ENCODE results near the gene YEATS2.
A peak's percentile ranks its signal among the peaks of the same experiment; 100 is the strongest.

The YEATS2 gene

GRCh38 chr3:183697610-183698317 lies at the start of gene YEATS2 (continued):
- TF ChIP-seq ZBTB11 (tag by site-specific recombination; conservative IDR thresholded peaks at IDR 0.05; ENCODE audit: low read depth) (0 out of 2 replicates have a peak, but pooled peaks have one; percentile 22), ZNF660 (tag by site-specific recombination; IDR thresholded peaks at IDR 0.05) (peak; percentile 67), TCF7L2 (IDR thresholded peaks at IDR 0.05; ENCODE audit: borderline replicate concordance, low read depth, low read length) (no peak), YY1 (tag by site-specific recombination; IDR thresholded peaks at IDR 0.05) (no peak), ZNF76 (tag by site-specific recombination; IDR thresholded peaks at IDR 0.05; ENCODE audit: borderline replicate concordance, low read depth) (no peak; the same call in 1 of the 2 replicates), IKZF3 (tag by site-specific recombination; IDR thresholded peaks at IDR 0.05) (peak; percentile 74), ZNF510 (tag by site-specific recombination; IDR thresholded peaks at IDR 0.05; ENCODE audit: insufficient replicate concordance) (no peak), ZNF394 (tag by site-specific recombination; IDR thresholded peaks at IDR 0.05; ENCODE audit: borderline replicate concordance) (no peak), ZNF624 (tag by site-specific recombination; IDR thresholded peaks at IDR 0.05) (no peak), ZNF561 (tag by site-specific recombination; IDR thresholded peaks at IDR 0.05; ENCODE audit: borderline replicate concordance) (peak; percentile 74; the same call in 1 of the 2 replicates), ZNF580 (tag by site-specific recombination; IDR thresholded peaks at IDR 0.05) (peak; percentile 2; the same call in 1 of the 2 replicates), KLF17 (tag by site-specific recombination; IDR thresholded peaks at IDR 0.05) (peak; percentile 40), ZNF596 (tag by site-specific recombination; IDR thresholded peaks at IDR 0.05) (peak; percentile 57; the same call in 1 of the 2 replicates), ZNF677 (tag by site-specific recombination; IDR thresholded peaks at IDR 0.05) (0 out of 2 replicates have a peak, but pooled peaks have one; percentile 20), PRDM6 (tag by site-specific recombination; IDR thresholded peaks at IDR 0.05) (no peak), ZFHX2 (tag by site-specific recombination; conservative IDR thresholded peaks at IDR 0.05) (peak; percentile 81), SP7 (tag by site-specific recombination; IDR thresholded peaks at IDR 0.05) (peak; percentile 59; the same call in 1 of the 2 replicates), SP2 (tag by site-specific recombination; IDR thresholded peaks at IDR 0.05) (0 out of 2 replicates have a peak, but pooled peaks have one; percentile 20), ZNF544 (tag by site-specific recombination; IDR thresholded peaks at IDR 0.05) (no peak), ZEB2 (tag by site-specific recombination; IDR thresholded peaks at IDR 0.05) (0 out of 2 replicates have a peak, but pooled peaks have one; percentile 41), ZBTB8A (tag by site-specific recombination; IDR thresholded peaks at IDR 0.05) (peak; percentile 79), ZSCAN30 (tag by site-specific recombination; IDR thresholded peaks at IDR 0.05) (peak; percentile 93), KLF9 (tag by site-specific recombination; IDR thresholded peaks at IDR 0.05; ENCODE audit: low read depth) (peak; percentile 42), ZNF792 (tag by site-specific recombination; IDR thresholded peaks at IDR 0.05) (no peak), ZNF639 (tag by site-specific recombination; IDR thresholded peaks at IDR 0.05) (no peak), ZNF529 (tag by site-specific recombination; IDR thresholded peaks at IDR 0.05; ENCODE audit: insufficient replicate concordance) (no peak), ZBTB49 (tag by site-specific recombination; IDR thresholded peaks at IDR 0.05; ENCODE audit: low read depth) (no peak)
